Transverse colon (tissue), 4 donors: ENCODE results near the gene POU4F2.

Source experiments
- CTCF ChIP-seq, 5 experiments: fragments of 200-600 bp in 3 of 5; fragments of 450-650 bp in 2 of 5; sonication (generic) in 3 of 5; IDR thresholded peaks; 1 replicate in 2 of 5; 2 replicates in 3 of 5; pipeline ENCODE4 v1.5.1; 2016 to 2017; ENCODE audit warnings: antibody characterized with exemption in 5 of 5, inconsistent platforms in 3 of 5, mild to moderate bottlenecking in 2 of 5, moderate library complexity in 1 of 5
- EP300 ChIP-seq: sonication (generic); formaldehyde crosslinking; IDR thresholded peaks from one replicate; pipeline ENCODE4 v1.6.1; 2017; ENCODE audit warnings: antibody characterized with exemption, low read depth
- POLR2A ChIP-seq: fragments of 450-650 bp; IDR thresholded peaks from one replicate; pipeline ENCODE4 v1.6.1; 2016; ENCODE audit warnings: antibody characterized with exemption, mild to moderate bottlenecking, moderate library complexity
- POLR2AphosphoS5 ChIP-seq, 3 donors: sonication (generic); formaldehyde crosslinking; IDR thresholded peaks; one replicate each; pipeline ENCODE4 v1.6.1; 2016; ENCODE audit warnings: antibody characterized with exemption in 3 of 3

- TF ChIP-seq CTCF (IDR thresholded peaks at IDR 0.05): no peak
- no peak for TF ChIP-seq POLR2AphosphoS5 (IDR thresholded peaks at IDR 0.05)
- TF ChIP-seq EP300: no peak
- no peak for TF ChIP-seq POLR2A
Measured at GRCh38 chr4:146641762-146642161, 3.1 kb downstream of the POU4F2 start.
